Tongue (tissue), 2 donors: ENCODE measurements around the gene CHSY3. TPM values are rescaled to one million over a fixed set of nuclear protein-coding genes. Genes with fewer than 3 reads are reported as not detected.

Experiments
- DNase-seq: peaks from one replicate; pipeline ENCODE4 v3.0.0-alpha.2; 2015
- total RNA-seq: library from RNA; depleted of rRNA; stranded (reverse); fragments of >200 nt; gene quantifications from one replicate; pipeline ENCODE4 v1.2.3, GENCODE V29; 2014

Gene CHSY3
- total RNA-seq, 1 donor from 2014 or later = 7.6 TPM

DNA sequence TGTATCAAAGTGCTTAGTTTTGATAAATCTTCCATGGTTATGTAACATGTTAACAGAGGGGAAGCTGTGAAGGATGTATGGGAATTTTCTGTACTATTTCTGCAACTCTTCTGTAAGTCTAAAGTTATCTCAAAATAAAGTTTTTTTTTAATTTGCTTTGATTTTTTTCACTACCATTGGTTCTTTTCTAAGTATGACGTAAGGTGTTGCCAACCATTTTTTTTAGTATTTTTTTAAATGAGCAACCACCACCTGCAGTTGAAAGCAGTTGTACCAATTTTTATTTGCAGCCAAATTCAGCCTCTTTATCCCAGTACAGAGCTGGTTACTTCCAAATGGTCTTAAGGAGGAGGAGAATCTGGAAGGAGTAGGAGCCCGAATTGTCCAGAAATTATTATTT is 192.2 kb downstream of the CHSY3 start:
- DNase-seq = no peak

DNA sequence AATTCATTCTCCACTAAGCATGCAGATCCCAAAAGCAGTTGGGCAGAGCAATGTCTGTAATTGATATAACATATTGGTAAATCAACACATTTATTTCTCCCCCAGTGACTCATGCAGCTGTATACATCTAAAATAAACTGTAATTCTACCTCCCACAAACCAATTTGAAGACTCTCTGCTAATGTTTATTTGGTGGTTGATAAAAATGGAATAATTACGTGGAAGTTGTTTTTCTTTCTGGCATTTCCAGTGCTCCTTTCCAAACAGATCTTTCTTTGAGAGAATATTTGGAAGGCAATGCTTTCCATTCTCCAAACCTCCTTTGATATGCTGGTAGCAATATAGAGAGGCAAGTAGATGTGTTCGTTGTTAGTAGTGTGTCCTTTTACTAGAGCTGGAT is 194.7 kb downstream of the CHSY3 start:
- no peak for DNase-seq

DNA sequence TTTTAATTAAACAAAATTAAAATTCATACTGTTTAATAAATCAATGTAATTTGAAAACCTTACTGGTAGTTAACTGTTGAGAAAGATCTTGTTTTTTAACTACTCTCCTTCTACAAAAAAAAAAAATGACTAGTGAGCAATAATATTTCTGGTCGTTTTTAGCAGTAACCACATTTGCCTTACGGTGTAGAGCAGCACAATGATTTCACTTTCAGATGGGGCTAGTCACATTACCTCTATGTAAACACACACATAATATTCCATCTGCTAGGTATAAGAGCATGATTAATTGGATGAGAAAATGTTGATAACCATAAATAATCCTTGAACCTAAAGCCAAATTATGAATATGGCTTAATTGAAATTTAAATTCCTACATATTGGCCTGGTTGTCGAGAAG is 198.1 kb downstream of the CHSY3 start:
- DNase-seq = no peak

DNA sequence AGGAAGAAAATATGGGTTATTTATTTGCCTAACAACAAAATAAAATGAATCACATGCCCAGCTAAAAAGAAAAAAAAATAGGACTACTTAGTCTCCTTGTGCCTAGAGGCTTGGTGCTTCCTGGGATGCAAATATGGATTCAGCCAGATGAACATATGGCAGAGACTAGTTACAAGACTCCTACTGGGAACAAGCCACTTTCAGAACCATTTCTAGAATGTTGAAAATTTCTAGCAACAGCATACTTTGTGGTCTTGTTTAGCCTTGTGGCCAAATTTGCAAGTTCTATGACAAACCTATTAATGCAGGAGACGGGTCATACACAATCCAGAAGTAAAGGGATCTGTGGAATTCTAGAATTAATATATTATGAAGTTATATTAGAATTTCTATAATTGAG is 198.7 kb downstream of the CHSY3 start:
- no peak for DNase-seq

DNA sequence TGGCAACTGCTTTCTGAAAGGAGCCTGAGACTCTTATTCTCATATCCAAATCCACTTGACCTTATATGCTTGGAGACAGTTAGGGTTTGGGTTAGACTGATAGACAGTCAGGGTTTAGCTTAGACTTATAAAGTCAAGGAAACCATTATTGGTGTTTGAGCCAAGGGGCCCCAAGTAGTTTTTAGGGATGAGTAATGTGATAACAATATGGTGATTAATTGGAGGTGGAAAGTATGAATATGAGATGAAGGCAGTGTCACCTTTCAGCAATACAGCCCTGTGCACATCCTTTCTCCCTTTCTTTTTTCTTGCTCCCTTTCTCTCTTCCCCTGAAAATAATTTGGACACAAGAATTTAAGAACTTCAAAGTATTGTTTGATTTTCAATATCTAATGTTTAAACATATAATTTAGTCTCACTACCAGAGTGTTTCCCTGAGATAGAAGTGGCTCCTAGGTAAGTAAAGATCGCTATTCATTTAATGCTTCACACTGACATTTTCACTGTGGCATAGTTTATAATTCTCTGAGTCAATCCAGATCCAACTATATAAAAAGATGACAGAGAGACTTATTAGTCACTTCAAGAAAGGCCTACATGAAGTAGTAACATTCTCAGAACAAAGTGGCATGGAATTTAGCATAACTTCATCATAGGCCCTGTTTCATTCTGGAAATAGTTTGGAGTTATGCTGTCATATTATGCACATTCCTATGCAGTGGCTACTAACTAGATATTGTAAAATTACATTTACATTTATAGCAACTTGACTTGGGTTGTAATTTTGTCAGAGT is 200.8 kb downstream of the CHSY3 start:
- no peak for DNase-seq

DNA sequence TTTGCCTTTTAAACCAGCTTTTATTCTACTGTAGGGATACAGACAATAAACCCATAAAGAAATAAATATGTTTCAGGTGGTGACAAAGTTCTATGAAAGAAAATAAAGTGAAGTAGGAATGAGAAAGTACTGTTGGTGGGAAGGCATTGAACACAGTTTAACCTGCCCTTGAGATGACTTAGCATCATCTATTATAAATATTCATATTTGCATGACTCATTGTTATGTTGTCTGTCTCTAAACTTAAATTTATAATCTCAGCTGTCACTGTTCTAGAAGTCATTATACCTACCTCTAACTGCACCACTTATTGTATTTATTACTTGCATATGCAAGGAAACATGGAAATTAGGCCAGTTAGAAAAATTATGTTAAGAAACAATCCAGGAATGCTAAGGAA is 202.2 kb downstream of the CHSY3 start:
- DNase-seq = no peak

DNA sequence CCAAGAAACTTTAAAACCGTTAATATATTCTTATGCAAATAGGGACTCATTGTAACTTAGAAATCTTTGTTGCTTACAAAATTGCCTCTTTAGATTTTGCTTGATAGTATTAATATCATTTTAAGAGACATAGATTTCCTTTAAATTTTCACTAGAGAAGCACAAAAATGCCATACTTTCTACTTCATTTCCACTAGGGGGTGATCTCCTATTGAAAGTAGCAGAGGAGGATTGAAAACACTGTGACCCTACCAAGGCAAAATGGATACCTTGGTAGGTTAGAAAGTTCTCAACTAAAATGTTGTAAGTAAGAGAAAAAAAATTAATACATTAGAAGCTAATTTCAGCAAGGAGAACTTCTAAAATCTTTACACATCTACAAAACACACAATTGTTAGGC is 204.9 kb downstream of the CHSY3 start:
- DNase-seq = peak; percentile 22

DNA sequence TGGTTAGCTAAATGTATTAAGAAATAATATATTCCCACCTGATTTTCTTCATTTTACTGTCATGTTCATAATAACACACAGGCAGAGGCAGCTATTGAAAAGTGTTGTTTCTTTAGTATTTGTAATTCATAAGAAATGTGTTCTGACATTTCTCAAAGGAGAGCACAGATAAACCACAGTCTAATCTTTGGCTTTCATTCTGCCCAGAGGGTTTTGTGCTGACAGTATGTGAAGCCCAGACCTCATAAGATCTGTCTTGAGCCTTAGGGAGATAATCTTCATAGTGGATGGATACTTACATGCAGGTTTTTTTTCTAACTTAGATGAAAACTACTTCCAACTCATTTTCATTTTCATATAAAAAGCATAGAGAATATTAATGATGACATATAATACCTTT is 206.1 kb downstream of the CHSY3 start:
- no peak for DNase-seq

DNA sequence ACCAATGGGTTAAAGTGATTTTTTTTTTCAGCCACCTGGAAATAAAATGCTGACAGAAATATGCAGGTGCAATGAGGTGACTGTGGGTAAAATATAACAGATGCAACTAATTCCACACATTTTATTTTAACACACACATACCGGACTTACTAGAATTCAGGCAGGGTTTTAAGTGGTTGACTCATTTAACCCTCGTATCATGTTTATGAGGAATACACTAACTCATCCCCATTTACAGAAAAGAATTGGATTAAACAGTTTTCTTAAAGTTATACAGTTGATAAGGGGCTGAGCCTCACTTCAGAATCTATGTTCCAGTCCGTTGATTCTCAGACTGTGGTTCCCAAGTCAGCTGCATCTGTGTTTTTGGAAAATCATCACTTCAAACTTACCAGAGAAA is 207.5 kb downstream of the CHSY3 start:
- no peak for DNase-seq

DNA sequence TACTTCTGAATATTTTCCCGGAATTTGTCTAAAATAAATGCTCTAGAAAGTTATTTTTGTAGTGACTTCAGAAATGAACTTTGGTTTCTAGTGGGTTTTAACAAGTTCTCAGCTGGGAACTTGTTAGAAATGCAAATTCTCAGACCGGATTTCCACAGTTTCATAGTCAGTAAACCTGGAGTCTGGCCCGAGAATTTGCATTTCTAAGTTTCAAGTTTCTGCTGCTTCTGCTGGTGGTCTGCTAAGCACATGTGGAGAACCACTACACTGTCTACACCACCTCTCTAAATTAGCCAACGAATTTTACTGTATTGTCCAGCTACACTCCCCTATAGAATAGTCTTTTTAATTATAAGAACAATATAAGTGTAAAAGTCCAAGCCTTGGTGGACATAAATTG is 208.0 kb downstream of the CHSY3 start:
- no peak for DNase-seq

DNA sequence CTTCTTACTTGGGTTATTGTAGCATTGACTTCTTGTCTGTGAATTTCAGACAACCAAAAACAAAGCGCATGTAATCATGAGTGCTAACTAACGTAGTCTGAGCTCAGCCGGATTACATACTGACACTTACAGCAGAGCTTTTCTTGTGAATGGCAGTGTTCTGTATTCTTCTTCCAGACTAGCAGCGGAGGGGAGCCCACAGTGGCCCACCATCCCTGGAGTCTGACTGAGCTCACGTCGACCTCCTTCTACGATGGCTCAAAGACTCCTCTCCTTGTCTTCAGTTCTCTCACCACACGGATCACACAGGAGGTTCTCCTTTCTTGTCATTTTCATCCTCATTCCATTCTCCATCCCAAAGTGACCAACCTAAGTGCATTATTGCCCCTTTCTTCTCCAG is 211.4 kb downstream of the CHSY3 start:
- DNase-seq = no peak

DNA sequence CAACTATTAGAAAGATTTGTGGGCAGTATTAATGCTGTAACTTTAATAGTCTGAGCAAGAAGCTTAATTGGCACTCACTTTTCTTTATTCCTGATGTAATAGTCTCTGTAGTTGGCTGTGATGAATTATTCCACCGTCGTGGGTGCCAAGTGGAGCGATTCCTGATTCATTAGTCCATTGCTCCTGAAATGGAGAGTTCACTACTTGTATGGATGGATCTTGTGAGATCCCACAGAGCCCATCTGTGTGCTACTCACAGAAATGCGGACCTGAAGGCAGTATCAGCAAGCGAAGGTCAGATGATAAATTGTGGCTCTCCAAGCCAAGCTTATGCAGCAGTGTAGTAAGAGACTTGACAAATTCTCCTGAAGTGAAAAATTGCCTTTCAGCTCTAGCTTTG is 212.2 kb downstream of the CHSY3 start:
- DNase-seq = no peak

DNA sequence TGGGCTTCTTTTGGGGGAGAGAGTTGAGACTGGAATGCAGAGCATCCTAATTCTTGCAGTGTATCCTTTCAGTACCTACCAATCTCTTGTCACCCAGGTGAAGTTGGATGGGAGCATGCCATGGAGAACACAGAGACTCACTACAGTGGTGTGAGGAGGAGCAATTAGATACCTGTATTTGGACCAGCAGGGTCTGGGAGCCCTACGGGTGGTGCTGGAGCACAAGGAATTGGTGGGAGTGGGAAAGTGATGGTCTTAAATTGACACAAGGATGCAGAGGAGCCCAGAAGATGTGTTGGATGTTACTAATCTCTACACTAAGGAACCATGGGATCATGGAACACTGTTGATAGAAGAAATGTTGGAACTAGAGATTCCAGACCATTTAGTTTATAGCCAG is 212.7 kb downstream of the CHSY3 start:
- DNase-seq = no peak

DNA sequence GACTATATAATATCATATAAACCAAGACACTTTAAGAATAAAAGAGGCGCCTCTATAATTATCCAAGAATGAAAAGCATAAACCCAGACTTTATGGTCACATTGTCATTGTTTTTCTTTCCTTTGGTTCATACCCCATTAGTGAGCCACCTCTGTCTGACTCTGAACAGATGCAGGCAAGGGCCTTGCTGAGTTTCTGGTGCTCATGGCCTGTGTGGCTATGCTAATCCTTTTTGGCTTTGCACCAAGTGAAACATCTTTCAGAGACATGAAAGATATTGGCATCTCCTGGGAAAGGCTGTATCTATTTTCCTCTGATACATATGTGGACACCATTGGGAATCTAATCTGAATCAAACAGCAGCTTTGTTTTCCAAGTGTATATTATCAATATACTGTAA is 222.5 kb downstream of the CHSY3 start:
- no peak for DNase-seq

DNA sequence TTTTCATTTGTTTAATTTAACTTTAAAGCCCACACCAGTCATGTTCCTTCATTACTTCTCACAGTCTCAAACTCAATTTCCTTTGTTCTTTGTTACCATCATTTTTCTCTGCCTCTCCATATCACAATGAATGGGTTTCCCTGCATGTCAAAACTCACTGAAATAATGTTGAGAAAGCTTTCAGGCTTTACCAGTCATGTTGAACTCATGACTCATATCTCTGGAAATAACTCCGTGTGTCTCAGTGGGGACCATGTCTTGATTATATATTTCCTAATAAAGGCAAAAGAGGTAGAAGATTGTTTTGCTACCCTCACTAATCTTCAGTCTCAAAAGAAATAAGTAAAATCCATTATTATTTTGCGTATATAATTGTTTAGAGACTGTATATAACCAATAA is 231.2 kb downstream of the CHSY3 start:
- DNase-seq = no peak

DNA sequence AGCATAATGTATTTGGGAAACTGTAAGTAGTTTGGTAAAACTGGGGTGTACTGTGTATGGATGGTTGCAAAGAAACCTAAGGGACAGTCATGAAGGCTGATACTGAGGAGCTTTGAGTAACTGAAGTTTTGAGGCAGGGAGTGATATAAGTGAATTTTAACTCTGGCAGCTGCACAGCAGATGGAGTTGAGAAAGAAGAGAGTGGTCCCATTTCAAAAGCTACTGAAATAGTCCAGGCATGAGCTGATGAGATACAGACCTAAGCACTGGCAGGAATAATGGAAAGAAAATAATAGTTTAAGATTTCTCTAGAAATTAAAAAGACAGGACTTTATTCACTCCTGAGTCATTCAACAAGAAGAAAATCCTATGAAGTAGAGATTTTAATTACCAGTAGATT is 232.0 kb downstream of the CHSY3 start:
- peak; percentile 65 for DNase-seq

DNA sequence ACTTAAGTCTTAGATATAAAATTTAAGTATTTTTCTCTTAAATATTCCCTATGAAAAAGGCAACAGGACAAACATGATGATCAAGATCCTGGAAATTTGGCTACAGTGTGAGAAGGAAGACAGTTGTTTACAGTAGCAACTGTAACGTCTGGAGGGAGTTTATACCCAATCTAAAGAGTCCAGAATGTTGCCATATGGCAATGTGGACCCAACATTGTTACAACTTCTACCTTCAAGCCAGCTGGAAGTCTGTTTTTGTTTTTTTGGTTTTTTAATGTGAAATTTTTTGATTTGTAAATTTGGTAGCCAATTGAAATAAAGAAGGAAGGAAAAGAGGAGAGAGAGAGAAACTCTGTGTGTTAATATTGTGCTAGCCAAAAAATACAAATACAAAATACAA is 233.4 kb downstream of the CHSY3 start:
- DNase-seq = no peak

DNA sequence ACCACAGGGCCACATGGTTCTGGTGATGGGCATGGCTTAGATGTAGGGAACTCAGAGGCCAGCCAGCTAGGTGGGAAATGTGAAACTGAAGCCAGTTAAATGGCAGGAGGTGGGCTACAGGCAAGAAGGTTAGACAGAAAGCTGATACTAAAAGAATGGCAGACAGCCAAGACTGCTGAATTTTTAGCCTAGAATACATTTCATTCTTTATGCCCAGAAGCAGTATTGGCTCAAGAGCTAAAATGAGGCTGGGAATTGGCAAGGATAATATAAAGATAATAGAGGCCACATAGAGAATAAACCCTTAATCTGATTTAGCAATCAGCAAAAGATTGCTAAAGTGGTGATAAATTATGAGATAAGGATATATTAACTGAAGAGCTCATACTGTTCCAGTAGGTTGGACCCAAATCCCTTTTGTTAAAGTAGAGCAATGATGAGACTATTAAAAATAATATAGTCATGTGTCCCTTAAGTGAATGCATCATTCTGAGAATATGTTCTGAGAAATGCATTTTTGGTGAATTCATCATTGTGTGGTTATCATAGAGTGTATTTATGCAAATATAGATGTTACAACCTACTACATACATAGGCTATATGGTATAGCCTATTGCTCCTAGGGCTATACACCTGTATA is 234.3 kb downstream of the CHSY3 start:
- DNase-seq = no peak

DNA sequence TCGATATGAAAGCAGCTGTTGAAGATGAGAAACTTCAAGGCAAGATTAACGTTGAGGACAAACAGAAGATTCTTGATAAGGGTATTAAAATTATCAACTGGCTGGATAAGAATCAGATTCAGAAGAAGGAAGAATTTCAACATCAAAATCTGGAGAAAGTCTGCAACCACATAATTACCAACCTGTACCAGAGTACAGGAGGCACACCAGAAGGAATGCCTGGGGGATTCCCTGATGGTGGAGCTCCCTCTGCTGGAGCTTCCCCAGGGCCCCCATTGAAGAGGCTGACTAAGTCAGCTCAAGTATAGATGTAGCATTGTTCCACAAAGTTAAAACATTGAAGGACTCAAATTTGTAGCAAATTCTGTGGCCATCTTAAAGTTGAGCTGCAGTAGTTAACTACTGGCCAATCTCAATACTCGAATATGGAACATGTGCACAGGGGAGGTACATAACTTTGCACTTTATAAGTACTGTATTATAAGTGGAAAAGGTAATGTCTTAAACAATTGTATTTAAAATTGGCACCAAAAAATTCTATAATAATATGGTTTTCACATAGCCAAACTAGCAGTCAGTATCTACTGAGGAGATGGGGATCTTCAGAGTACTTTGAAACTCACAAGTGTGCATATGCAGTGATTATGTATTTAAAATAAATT is 237.5 kb downstream of the CHSY3 start:
- DNase-seq = no peak

DNA sequence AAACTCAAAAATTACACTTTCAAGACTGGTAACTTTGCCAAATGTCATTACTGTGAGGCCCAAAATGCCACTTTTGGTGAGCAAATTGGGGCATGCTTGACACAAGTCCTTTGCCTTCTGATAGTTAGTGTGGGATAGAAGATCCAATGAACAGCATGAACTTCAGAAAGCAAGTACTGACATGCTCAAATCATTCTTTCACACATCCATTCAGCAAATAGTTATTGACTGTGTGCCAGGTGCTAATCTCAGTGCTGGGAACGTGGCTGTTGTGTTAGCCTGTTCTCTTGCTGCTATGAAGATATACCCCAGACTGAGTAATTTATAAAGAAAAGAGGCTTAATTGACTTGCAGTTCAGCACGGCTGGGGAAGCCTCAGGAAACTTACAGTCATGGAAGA is 247.0 kb downstream of the CHSY3 start:
- no peak for DNase-seq

DNA sequence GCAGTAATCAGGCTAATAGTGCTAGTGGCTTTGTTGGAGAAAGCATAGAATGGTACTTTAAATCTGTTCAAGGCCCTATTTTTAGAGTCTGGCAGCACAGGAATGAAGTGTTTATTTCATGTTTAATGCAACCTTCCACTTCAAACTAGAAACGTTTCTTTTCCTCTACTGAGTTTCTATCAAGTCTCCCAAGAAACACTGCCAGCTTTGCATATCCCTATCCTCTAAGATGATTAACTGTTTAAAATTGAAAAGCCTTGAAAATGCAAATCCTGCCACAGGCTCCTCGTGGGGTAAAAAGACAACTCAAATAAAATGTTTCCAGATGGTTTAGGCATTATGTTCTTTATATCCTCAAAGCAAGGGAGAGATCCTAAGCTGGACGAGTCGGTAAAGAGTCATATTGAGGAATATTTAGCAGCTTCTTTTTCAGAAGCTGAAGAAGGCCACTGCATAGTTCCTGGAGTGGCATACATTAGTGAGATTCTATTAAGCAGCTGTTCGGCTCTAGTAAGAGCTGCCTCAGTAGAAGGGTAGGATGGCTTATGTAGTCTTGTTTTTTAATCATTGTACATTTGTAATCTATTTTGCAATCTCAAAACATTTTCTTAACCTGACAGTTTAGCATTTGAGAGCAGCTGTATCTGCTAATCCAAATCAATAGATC is 251.2 kb downstream of the CHSY3 start:
- peak; percentile 39 for DNase-seq

DNA sequence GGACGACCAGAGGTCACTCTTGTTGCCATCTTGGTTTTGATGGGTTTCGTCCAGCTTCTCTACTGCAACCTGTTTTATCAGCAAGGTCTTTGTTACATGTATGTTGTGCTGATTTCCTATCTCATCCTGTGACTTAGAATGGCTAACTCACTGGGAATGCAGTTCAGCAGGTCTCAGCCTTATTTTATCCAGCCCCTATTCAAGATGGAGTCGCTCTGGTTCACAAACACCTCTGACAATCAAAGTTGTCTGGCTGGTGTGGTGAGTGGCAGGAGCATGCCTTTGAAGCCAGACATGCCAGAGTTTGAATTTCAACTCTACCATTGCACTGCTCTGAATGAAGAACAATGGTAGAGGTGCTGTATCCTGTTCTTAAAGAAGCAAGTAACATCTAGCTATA is 253.8 kb downstream of the CHSY3 start:
- DNase-seq = no peak

DNA sequence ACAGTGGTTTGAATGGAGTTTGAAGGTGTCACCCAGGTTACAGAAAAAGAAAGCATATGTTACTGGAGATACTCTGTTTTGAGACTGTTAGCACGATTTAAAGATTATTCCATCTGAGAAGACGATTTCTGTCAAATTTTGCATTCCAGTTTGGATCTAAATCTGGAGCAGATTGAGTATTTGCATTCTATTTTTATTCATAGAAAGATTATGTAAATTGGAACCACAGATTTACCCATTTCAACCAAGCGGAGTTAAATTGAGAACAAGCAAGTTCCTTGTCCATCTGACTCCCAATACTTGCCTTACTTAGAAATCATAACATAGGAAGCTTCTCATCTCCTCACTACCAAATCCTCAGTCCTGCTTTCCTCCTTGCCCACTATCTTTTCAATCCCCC is 255.7 kb downstream of the CHSY3 start:
- no peak for DNase-seq
